ENCODE measurements around the gene RAB8A. TPM values are rescaled to one million over a fixed set of nuclear protein-coding genes. Genes with fewer than 3 reads are reported as not detected.
"Not testable (repeated sequence)": the region's sequence is repeated elsewhere in the genome, so short reads cannot be mapped to it uniquely, and the experiment has no call there.

The RAB8A gene
- total RNA-seq, 4 donors from 2014 or later: 8.3 to 12.1 (median 9.2) TPM

DNA sequence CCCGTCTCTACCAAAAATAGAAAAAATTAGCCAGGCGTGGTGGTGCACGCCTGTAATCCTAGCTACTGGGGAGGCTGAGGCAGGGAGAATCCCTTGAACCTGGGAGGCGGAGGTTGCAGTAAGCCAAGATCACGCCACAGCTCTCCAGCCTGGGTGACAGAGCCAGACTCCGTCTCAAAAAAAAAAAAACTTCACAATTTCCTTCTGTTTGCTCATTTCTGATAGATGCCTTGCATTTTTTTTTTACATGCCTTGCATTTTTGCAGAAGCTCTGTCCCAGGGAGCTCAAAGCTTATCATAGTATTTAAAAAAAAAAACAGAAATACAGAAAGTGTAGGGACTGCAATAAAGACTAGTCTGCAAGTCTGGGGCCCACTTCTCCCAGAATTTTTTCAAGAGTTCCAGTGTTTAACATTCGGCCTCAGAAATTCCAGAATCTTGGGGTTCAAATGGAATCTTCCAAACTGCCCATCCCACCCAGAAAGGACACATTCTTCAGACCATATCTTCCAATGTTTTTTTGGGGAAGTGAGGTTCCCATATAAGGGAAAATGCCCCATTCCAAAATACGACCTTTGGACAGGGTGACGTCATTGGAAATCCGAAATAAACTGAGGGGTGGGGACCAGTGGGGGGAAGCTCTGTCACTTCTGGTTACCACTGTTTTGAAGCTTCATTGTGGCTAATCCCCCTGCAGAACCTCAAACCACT lies 17.2 kb upstream of the RAB8A start:
- in situ Hi-C loops (cut with MboI; ENCODE audit: low sequenced_read_pairs in 4 of 4) (no loop called here), intact Hi-C loops (cut with DNase I; ENCODE audit: low total_unique reads) (no loop called here)
- no peak for ATAC-seq
- Histone ChIP-seq H3K4me1 (no peaks in the 10 kb centered on the region), H3K27ac (peak overlapping the region in 2 of 4 donors; percentile 17 to 45), H3K27me3 (no peaks in the 10 kb centered on the region), H3K4me3 (no peak overlapping the region), H3K36me3 (peaks cover 0 to 26% of the 10 kb centered on the region in 2 donors), H3K9me3 (no peaks in the 10 kb centered on the region)
- TF ChIP-seq, protein P1, sequence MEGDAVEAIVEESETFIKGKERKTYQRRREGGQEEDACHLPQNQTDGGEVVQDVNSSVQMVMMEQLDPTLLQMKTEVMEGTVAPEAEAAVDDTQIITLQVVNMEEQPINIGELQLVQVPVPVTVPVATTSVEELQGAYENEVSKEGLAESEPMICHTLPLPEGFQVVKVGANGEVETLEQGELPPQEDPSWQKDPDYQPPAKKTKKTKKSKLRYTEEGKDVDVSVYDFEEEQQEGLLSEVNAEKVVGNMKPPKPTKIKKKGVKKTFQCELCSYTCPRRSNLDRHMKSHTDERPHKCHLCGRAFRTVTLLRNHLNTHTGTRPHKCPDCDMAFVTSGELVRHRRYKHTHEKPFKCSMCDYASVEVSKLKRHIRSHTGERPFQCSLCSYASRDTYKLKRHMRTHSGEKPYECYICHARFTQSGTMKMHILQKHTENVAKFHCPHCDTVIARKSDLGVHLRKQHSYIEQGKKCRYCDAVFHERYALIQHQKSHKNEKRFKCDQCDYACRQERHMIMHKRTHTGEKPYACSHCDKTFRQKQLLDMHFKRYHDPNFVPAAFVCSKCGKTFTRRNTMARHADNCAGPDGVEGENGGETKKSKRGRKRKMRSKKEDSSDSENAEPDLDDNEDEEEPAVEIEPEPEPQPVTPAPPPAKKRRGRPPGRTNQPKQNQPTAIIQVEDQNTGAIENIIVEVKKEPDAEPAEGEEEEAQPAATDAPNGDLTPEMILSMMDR (IDR thresholded peaks at IDR 0.05 in 4 of 5, conservative IDR thresholded peaks at IDR 0.05 in 1 of 5): no peak
- no peak for TF ChIP-seq POLR2A (IDR thresholded peaks at IDR 0.05)
- no peak for DNase-seq

DNA sequence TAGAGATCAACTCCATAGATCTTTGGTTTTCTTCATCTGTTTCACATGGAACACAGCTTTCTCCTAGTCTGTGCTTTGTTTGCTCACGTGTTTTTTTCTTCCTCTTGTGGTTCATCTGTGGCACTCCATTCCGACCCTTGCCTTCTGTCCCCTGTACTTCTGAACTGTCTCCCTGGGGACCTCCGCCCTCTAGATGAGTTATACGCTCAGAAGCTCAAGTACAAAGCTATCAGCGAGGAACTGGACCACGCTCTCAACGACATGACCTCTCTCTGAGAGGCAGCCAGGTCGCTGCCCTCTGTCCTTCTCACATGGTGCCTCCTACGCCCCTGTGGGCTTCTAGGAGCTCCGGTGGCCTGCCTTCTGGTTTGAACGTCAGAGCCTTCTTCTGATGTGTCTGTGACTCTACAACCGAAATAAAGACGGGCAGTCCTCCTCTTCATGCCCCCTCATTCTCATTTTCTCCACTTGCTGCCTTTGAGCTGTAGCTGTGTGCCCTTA lies 16.6 kb upstream of the RAB8A start:
- TF ChIP-seq, protein P1 (IDR thresholded peaks at IDR 0.05 in 4 of 5, conservative IDR thresholded peaks at IDR 0.05 in 1 of 5): no peak
- ATAC-seq: peak in 1 of 2 donors; percentile 23
- Histone ChIP-seq H3K27me3 (no peaks in the 10 kb centered on the region), H3K4me1 (no peaks in the 10 kb centered on the region), H3K9me3 (no peaks in the 10 kb centered on the region), H3K27ac (peak overlapping the region in 2 of 4 donors; percentile 4 to 54), H3K36me3 (peaks cover 0 to 26% of the 10 kb centered on the region in 2 donors), H3K4me3 (no peak overlapping the region)
- no peak for DNase-seq
- in situ Hi-C loops (cut with MboI; ENCODE audit: low sequenced_read_pairs in 4 of 4) (no loop called here), intact Hi-C loops (cut with DNase I; ENCODE audit: low total_unique reads) (no loop called here)

DNA sequence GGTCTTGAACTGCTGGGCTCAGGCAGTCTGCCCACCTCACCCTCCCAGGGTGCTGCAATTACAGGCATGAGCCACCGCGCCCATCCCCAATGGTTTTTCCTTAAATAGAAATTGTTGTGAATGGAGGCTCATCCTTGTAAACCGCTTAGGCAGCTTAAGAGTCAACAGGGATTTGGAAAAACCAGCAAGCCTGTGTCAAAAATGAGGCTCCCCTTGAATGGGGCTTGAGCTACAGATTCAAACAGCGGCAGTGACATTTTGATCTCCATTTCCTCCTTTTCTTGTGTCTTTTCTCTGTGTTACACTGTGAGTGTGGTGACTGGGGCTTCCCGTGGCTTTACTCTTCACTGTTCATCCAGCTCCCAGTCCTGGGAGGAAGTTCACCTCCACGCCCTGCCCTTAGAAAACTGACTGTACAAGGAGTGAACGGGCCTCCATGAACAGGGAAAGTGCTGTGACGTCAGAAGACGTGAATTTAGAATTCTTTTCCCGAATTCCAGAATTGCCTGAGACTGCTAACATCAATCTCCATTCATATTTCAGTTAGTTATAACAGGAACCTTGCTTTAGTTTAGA lies 15.3 kb upstream of the RAB8A start:
- Histone ChIP-seq H3K27ac (peak overlapping the region in 1 of 4 donors; percentile 26), H3K4me1 (no peaks in the 10 kb centered on the region), H3K9me3 (no peaks in the 10 kb centered on the region), H3K4me3 (no peak overlapping the region), H3K27me3 (no peaks in the 10 kb centered on the region), H3K36me3 (peaks cover 0 to 24% of the 10 kb centered on the region in 2 donors)
- ATAC-seq (no peak), DNase-seq (no peak)
- intact Hi-C loops (cut with DNase I; ENCODE audit: low total_unique reads) (no loop called here), in situ Hi-C loops (cut with MboI; ENCODE audit: low sequenced_read_pairs in 4 of 4) (no loop called here)
- TF ChIP-seq, protein P1 (IDR thresholded peaks at IDR 0.05 in 4 of 5, conservative IDR thresholded peaks at IDR 0.05 in 1 of 5): no peak
- no peak for TF ChIP-seq POLR2A (IDR thresholded peaks at IDR 0.05)

DNA sequence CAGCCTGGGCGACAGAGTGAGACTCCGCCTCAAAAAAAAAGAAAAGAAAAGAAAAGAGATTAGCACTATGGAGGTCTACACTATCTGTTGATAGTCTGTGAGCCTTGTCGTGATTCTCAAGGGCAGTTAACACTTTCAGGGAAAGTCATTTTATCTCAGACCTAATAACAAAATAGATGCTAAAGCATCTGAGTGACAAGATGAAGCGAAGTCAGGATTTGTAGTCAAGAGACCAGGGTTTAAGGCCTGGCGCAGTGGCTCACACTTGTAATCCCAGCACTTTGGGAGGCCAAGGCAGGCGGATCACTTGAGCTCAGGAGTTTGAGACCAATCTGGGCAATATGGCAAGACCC lies 13.3 kb upstream of the RAB8A start:
- H3K9me3 ChIP-seq: no peaks in the 10 kb centered on the region
- H3K27ac ChIP-seq: no peak overlapping the region
- DNase-seq (no peak), ATAC-seq (no peak)
- no peaks in the 10 kb centered on the region for H3K27me3 ChIP-seq
- no peak for TF ChIP-seq POLR2A (IDR thresholded peaks at IDR 0.05)
- intact Hi-C loops (cut with DNase I; ENCODE audit: low total_unique reads) (no loop called here), in situ Hi-C loops (cut with MboI; ENCODE audit: low sequenced_read_pairs in 4 of 4) (no loop called here)
- no peak overlapping the region for H3K4me3 ChIP-seq
- H3K4me1 ChIP-seq: no peaks in the 10 kb centered on the region
- peaks cover 0 to 13% of the 10 kb centered on the region in 2 donors for H3K36me3 ChIP-seq

DNA sequence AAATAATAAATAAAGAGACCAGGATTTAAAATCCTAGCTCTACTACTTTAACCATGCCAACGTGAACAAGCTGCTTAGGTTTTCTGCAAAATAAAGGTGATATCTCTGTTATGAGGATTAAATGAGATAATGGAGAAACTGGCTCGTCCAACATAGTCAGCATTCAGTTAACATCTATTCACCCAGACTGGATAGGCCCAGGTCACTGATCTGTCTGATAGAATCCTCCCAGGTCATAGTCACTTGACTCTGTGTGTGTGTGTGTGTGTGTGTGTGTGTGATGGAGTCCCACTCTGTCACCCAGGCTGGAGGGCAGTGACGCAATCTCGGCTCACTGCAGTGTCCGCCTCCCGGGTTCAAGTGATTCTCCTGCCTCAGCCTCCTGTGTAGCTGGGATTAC lies 12.9 kb upstream of the RAB8A start:
- intact Hi-C loops (cut with DNase I; ENCODE audit: low total_unique reads) (no loop called here), in situ Hi-C loops (cut with MboI; ENCODE audit: low sequenced_read_pairs in 4 of 4) (no loop called here)
- Histone ChIP-seq H3K9me3 (no peaks in the 10 kb centered on the region), H3K4me3 (no peak overlapping the region), H3K27ac (no peak overlapping the region), H3K36me3 (peaks cover 0 to 8% of the 10 kb centered on the region in 2 donors), H3K4me1 (no peaks in the 10 kb centered on the region), H3K27me3 (no peaks in the 10 kb centered on the region)
- TF ChIP-seq, protein P1 (IDR thresholded peaks at IDR 0.05 in 4 of 5, conservative IDR thresholded peaks at IDR 0.05 in 1 of 5): no peak
- TF ChIP-seq POLR2A (IDR thresholded peaks at IDR 0.05): no peak
- ATAC-seq (no peak), DNase-seq (no peak)

DNA sequence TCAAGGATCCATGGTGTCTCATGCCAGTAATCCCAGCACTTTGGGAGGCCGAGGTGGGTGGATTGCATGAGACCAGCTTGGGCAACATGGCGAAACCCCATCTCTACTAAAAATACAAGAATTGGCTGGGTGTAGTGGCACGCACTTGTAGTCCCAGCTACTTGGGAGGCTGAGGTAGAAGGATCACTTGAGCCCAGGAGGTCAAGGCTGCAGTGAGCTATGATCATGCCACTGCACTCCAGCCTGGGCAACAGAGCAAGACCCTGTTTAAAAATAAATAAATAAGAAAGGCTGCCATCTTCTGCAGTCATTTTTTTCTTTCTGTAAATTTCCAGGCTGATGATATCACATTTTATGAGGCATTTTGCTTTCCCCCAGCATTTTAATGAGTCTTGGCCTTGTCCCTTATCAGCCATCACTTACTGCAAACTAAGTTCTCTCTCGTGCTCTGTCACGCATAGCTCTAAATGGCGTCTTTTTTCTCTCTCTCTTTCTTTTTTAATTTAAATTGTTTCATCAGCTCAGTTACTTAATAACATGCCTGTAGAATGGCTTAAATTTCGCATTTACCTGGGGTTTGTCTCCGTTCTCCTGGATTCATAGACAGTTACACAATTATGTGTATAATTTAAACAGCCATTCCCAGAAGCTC lies 12.2 kb upstream of the RAB8A start:
- intact Hi-C loops (cut with DNase I; ENCODE audit: low total_unique reads); H3K4me1 ChIP-seq: not testable (repeated sequence)

More for the DNA sequence above, 12.2 kb upstream of the RAB8A start:
- H3K4me3 ChIP-seq; in situ Hi-C loops (cut with MboI; ENCODE audit: low sequenced_read_pairs in 4 of 4); H3K27me3 ChIP-seq; ATAC-seq; H3K27ac ChIP-seq; H3K36me3 ChIP-seq; H3K9me3 ChIP-seq; DNase-seq: not testable (repeated sequence)
